Neutrophil (primary cell): Measurements from ENCODE around the gene TMEM252.

ENCODE experiments used
- H3K27ac ChIP-seq: fragments of 200-600 bp; sonication (generic); 2 replicates; pipeline ENCODE4 v1.5.1; 2016; ENCODE audit warnings: mild to moderate bottlenecking, moderate library complexity
- H3K27me3 ChIP-seq: fragments of 200-600 bp; sonication (generic); 2 replicates; pipeline ENCODE4 v1.6.0; 2016; ENCODE audit warnings: mild to moderate bottlenecking
- H3K36me3 ChIP-seq: fragments of 200-600 bp; sonication (generic); 2 replicates; pipeline ENCODE4 v1.5.1; 2017
- H3K4me1 ChIP-seq, 2 experiments: fragments of 200-600 bp in 1 of 2; sonication (generic) in 1 of 2; 1 replicate in 1 of 2; 2 replicates in 1 of 2; pipeline versions ENCODE4 v1.5.1 to v1.6.1; 2013 to 2016; ENCODE audit warnings: low read depth in 1 of 2, low read length in 1 of 2, mild to moderate bottlenecking in 1 of 2, moderate library complexity in 1 of 2; ENCODE audit not compliant: control insufficient read depth in 1 of 2, insufficient read depth in 1 of 2
- H3K4me3 ChIP-seq, 2 experiments: fragments of 200-600 bp in 1 of 2; sonication (generic) in 1 of 2; 1 replicate in 1 of 2; 2 replicates in 1 of 2; pipeline ENCODE4 v1.5.1; 2013 to 2016; ENCODE audit warnings: low read depth in 1 of 2, low read length in 1 of 2, mild to moderate bottlenecking in 1 of 2, moderate library complexity in 1 of 2
- H3K9me3 ChIP-seq: fragments of 200-600 bp; sonication (generic); 2 replicates; pipeline ENCODE4 v1.5.1; 2016
- CTCF ChIP-seq: fragments of 200-600 bp; sonication (generic); IDR thresholded peaks from 2 replicates; pipeline ENCODE4 v1.5.1; 2016; ENCODE audit warnings: antibody characterized with exemption

TMEM252 gene

GRCh38 chr9:68498816-68499215, 41.9 kb downstream of the TMEM252 start:
- H3K4me1 ChIP-seq: no peaks in the 10 kb centered on the region
- H3K27me3 ChIP-seq: no peaks in the 10 kb centered on the region
- H3K36me3 ChIP-seq: no peaks in the 10 kb centered on the region
- no peaks in the 10 kb centered on the region for H3K9me3 ChIP-seq
- H3K27ac ChIP-seq: no peak overlapping the region
- no peak overlapping the region for H3K4me3 ChIP-seq
- no peak for TF ChIP-seq CTCF

GRCh38 chr9:68497629-68498028, 43.1 kb downstream of the TMEM252 start:
- no peaks in the 10 kb centered on the region for H3K27me3 ChIP-seq
- H3K4me1 ChIP-seq: no peaks in the 10 kb centered on the region
- H3K9me3 ChIP-seq: no peaks in the 10 kb centered on the region
- H3K27ac ChIP-seq: no peak overlapping the region
- no peak overlapping the region for H3K4me3 ChIP-seq
- H3K36me3 ChIP-seq: no peaks in the 10 kb centered on the region
- no peak for TF ChIP-seq CTCF

- TF ChIP-seq CTCF: no peak
- H3K4me3 ChIP-seq: no peak overlapping the region
- H3K36me3 ChIP-seq: no peaks in the 10 kb centered on the region
- no peak overlapping the region for H3K27ac ChIP-seq
- H3K4me1 ChIP-seq: no peaks in the 10 kb centered on the region
- no peaks in the 10 kb centered on the region for H3K27me3 ChIP-seq
- H3K9me3 ChIP-seq: no peaks in the 10 kb centered on the region
These were observed 44.3 kb downstream of the TMEM252 start for GRCh38 chr9:68496356-68496755.

- no peak overlapping the region for H3K4me3 ChIP-seq
- no peaks in the 10 kb centered on the region for H3K4me1 ChIP-seq
- H3K27ac ChIP-seq: no peak overlapping the region
- H3K9me3 ChIP-seq: no peaks in the 10 kb centered on the region
- H3K27me3 ChIP-seq: no peaks in the 10 kb centered on the region
- no peaks in the 10 kb centered on the region for H3K36me3 ChIP-seq
- no peak for TF ChIP-seq CTCF
These were observed 45.4 kb downstream of the TMEM252 start for GRCh38 chr9:68495247-68495646.

GRCh38 chr9:68493958-68494577, 46.6 kb downstream of the TMEM252 start:
- no peak overlapping the region for H3K27ac ChIP-seq
- H3K9me3 ChIP-seq: no peaks in the 10 kb centered on the region
- H3K27me3 ChIP-seq: no peaks in the 10 kb centered on the region
- H3K36me3 ChIP-seq: no peaks in the 10 kb centered on the region
- H3K4me3 ChIP-seq: no peak overlapping the region
- H3K4me1 ChIP-seq: no peaks in the 10 kb centered on the region
- TF ChIP-seq CTCF: no peak

GRCh38 chr9:68493541-68493940, 47.1 kb downstream of the TMEM252 start:
- H3K9me3 ChIP-seq: no peaks in the 10 kb centered on the region
- no peaks in the 10 kb centered on the region for H3K27me3 ChIP-seq
- no peaks in the 10 kb centered on the region for H3K36me3 ChIP-seq
- H3K27ac ChIP-seq: no peak overlapping the region
- H3K4me3 ChIP-seq: no peak overlapping the region
- no peaks in the 10 kb centered on the region for H3K4me1 ChIP-seq
- no peak for TF ChIP-seq CTCF
